Measurements from ENCODE around the gene PRPF8. TPM values are rescaled to one million over a fixed set of nuclear protein-coding genes. Genes with fewer than 3 reads are reported as not detected.

The PRPF8 gene
- total RNA-seq, 1 experiment from 2014 or later = 296 TPM

DNA sequence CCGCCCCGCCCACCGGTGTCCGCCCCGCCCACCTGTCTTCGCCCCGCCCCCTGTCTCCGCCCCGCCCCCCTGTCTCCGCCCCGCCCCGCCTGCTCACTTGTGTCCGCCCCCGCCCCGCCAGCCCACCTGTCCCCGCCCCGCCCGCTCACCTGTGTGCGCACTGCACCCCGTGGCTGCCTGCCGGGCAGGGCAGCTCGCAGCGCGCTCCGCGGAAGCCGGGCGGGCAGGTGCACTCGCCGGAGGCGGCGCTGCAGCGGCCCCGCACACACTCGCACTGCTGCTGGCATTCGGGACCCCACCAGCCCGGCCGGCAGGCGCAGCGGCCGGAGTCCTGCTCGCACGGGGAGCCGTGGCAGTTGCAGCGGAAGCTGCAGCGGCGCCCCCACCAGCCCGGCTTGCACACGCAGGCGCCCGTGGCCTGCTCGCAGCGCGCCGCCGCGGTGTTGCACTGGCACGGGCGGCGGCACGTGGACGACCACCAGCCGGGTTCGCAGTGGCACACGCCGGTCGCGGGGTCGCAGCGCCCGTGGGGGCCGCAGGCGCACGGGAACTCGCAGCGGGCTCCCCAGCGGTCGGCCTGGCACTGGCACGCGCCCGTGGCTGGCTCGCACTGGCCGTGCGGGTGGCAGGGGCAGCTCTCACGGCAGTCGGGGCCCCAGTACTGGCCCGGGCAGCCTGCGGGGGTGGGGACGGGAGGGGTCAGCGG lies 41.2 kb downstream of the PRPF8 start:
- no peak for DNase-seq (ENCODE audit: low read depth, low spot score)

GRCh38 chr17:1641065-1641403 lies 43.6 kb downstream of the PRPF8 start:
- H3K27me3 ChIP-seq (ENCODE audit: control insufficient read depth, insufficient read depth, low read length) = no peaks in the 10 kb centered on the region
- CTCF ChIA-PET = interaction anchor here (1.7 kb wide), 1 partner anchor 67 kb away, joined by 8 read pairs; no protein-coding TSS in a partner anchor
- intact Hi-C loops (cut with micrococcal nuclease; ENCODE audit: unreplicated experiment) = no loop called here
- ATAC-seq (no peak; the same call in 1 of the 2 replicates), DNase-seq (ENCODE audit: low read depth, low spot score) (no peak)
- BruUV-seq (replicated peaks) = no TSS peak
- no peak overlapping the region for H3K4me3 ChIP-seq (ENCODE audit: low read depth in 2 of 2, low read length in 2 of 2)
- peaks cover 14% of the 10 kb centered on the region for H3K4me1 ChIP-seq (ENCODE audit: control insufficient read depth, insufficient read depth, low read length)
- H3K27ac ChIP-seq (ENCODE audit: low read length) = peak overlapping the region; percentile 29; the same call in 1 of the 2 replicates
- no peak for TF ChIP-seq SIN3A (IDR thresholded peaks at IDR 0.05; ENCODE audit: borderline replicate concordance, insufficient read depth, low read depth, low read length)
- no peak for TF ChIP-seq TCF7L2 (IDR thresholded peaks at IDR 0.05; ENCODE audit: low read depth, low read length)
- TF ChIP-seq, protein P1, sequence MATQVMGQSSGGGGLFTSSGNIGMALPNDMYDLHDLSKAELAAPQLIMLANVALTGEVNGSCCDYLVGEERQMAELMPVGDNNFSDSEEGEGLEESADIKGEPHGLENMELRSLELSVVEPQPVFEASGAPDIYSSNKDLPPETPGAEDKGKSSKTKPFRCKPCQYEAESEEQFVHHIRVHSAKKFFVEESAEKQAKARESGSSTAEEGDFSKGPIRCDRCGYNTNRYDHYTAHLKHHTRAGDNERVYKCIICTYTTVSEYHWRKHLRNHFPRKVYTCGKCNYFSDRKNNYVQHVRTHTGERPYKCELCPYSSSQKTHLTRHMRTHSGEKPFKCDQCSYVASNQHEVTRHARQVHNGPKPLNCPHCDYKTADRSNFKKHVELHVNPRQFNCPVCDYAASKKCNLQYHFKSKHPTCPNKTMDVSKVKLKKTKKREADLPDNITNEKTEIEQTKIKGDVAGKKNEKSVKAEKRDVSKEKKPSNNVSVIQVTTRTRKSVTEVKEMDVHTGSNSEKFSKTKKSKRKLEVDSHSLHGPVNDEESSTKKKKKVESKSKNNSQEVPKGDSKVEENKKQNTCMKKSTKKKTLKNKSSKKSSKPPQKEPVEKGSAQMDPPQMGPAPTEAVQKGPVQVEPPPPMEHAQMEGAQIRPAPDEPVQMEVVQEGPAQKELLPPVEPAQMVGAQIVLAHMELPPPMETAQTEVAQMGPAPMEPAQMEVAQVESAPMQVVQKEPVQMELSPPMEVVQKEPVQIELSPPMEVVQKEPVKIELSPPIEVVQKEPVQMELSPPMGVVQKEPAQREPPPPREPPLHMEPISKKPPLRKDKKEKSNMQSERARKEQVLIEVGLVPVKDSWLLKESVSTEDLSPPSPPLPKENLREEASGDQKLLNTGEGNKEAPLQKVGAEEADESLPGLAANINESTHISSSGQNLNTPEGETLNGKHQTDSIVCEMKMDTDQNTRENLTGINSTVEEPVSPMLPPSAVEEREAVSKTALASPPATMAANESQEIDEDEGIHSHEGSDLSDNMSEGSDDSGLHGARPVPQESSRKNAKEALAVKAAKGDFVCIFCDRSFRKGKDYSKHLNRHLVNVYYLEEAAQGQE (IDR thresholded peaks at IDR 0.05; ENCODE audit: insufficient read depth in 1 of 2, low read depth in 2 of 2, low read length in 1 of 2) = no peak
- TF ChIP-seq POLR2AphosphoS5 (IDR thresholded peaks at IDR 0.05; ENCODE audit: low read depth, low read length) = no peak
- TF ChIP-seq, protein P2, sequence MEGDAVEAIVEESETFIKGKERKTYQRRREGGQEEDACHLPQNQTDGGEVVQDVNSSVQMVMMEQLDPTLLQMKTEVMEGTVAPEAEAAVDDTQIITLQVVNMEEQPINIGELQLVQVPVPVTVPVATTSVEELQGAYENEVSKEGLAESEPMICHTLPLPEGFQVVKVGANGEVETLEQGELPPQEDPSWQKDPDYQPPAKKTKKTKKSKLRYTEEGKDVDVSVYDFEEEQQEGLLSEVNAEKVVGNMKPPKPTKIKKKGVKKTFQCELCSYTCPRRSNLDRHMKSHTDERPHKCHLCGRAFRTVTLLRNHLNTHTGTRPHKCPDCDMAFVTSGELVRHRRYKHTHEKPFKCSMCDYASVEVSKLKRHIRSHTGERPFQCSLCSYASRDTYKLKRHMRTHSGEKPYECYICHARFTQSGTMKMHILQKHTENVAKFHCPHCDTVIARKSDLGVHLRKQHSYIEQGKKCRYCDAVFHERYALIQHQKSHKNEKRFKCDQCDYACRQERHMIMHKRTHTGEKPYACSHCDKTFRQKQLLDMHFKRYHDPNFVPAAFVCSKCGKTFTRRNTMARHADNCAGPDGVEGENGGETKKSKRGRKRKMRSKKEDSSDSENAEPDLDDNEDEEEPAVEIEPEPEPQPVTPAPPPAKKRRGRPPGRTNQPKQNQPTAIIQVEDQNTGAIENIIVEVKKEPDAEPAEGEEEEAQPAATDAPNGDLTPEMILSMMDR (IDR thresholded peaks at IDR 0.05) = no peak
- H3K9me3 ChIP-seq (ENCODE audit: control insufficient read depth, insufficient read depth, low read depth, low read length) = no peaks in the 10 kb centered on the region
- POLR2A ChIA-PET = no interaction called here
- in situ Hi-C loops (cut with HindIII; ENCODE audit: low pct_unique_long_range_greater_than_20kb, low sequenced_read_pairs) = no loop called here
- H3K36me3 ChIP-seq (ENCODE audit: control insufficient read depth, insufficient read depth, low read length) = no peaks in the 10 kb centered on the region

More for the DNA sequence above, 41.2 kb downstream of the PRPF8 start:
- TF ChIP-seq, protein P2 (IDR thresholded peaks at IDR 0.05) = peak; percentile 35; the same call in 1 of the 2 replicates
- TF ChIP-seq POLR2AphosphoS5 (IDR thresholded peaks at IDR 0.05; ENCODE audit: low read depth, low read length) (no peak), TCF7L2 (IDR thresholded peaks at IDR 0.05; ENCODE audit: low read depth, low read length) (no peak)
- TF ChIP-seq, protein P1 (IDR thresholded peaks at IDR 0.05; ENCODE audit: insufficient read depth in 1 of 2, low read depth in 2 of 2, low read length in 1 of 2) = no peak
- no TSS peak for BruUV-seq (replicated peaks)
- H3K9me3 ChIP-seq (ENCODE audit: control insufficient read depth, insufficient read depth, low read depth, low read length) = no peaks in the 10 kb centered on the region
- H3K27me3 ChIP-seq (ENCODE audit: control insufficient read depth, insufficient read depth, low read length) = no peaks in the 10 kb centered on the region
- intact Hi-C loops (cut with micrococcal nuclease; ENCODE audit: unreplicated experiment) (no loop called here), in situ Hi-C loops (cut with HindIII; ENCODE audit: low pct_unique_long_range_greater_than_20kb, low sequenced_read_pairs) (no loop called here)
- CTCF ChIA-PET = no interaction called here
- H3K4me1 ChIP-seq (ENCODE audit: control insufficient read depth, insufficient read depth, low read length) = peaks cover 14% of the 10 kb centered on the region
- H3K36me3 ChIP-seq (ENCODE audit: control insufficient read depth, insufficient read depth, low read length) = no peaks in the 10 kb centered on the region
- no peak overlapping the region for H3K27ac ChIP-seq (ENCODE audit: low read length)
- peak; percentile 54 for ATAC-seq
- POLR2A ChIA-PET = no interaction called here
- peak overlapping the region; percentile 31 to 37 for H3K4me3 ChIP-seq (ENCODE audit: low read depth in 2 of 2, low read length in 2 of 2)
